Chondrocyte (in vitro differentiated cells): Measurements from ENCODE around the gene DBH. TPM values are rescaled to one million over a fixed set of nuclear protein-coding genes. Genes with fewer than 3 reads are reported as not detected.

Experiments
- DNase-seq: peaks from one replicate; pipeline ENCODE4 v3.0.0; 2021; ENCODE audit warnings: mixed read lengths, low spot score
- H3K27ac Mint-ChIP-seq: one replicate; pipeline ENCODE4 v1.8.0; 2021; ENCODE audit warnings: mild to moderate bottlenecking, moderate library complexity, mixed read lengths; ENCODE audit not compliant: unreplicated experiment
- H3K27me3 Mint-ChIP-seq: 2 replicates; pipeline ENCODE4 v1.8.0; 2021; ENCODE audit warnings: low read depth, mixed read lengths
- H3K36me3 Mint-ChIP-seq: 2 replicates; pipeline ENCODE4 v1.8.0; 2021; ENCODE audit warnings: low read depth, mixed read lengths
- H3K4me1 Mint-ChIP-seq: 2 replicates; pipeline ENCODE4 v1.8.0; 2021; ENCODE audit warnings: low read depth, mild to moderate bottlenecking, mixed read lengths
- H3K4me3 Mint-ChIP-seq: one replicate; pipeline ENCODE4 v1.8.0; 2021; ENCODE audit warnings: mild to moderate bottlenecking, moderate library complexity, mixed read lengths; ENCODE audit not compliant: unreplicated experiment
- H3K9me3 Mint-ChIP-seq: 2 replicates; pipeline ENCODE4 v1.8.0; 2021; ENCODE audit warnings: low read depth, mixed read lengths
- CTCF ChIP-seq: fragments of 200-600 bp; sonication (generic); IDR thresholded peaks from 2 replicates; pipeline ENCODE4 v1.5.0; 2021; ENCODE audit warnings: antibody characterized with exemption, mild to moderate bottlenecking, moderate library complexity
- total RNA-seq: library from RNA; stranded (reverse); gene quantifications from 3 replicates; pipeline ENCODE4 v1.2.1, GENCODE V29; 2021

Gene DBH
- total RNA-seq, 1 donor from 2014 or later = not detected

GRCh38 chr9:133703591-133704399 lies 67.6 kb downstream of the DBH start:
- DNase-seq = peak; percentile 84
- peaks cover 8% of the 10 kb centered on the region for H3K4me1 Mint-ChIP-seq
- TF ChIP-seq CTCF = no peak

GRCh38 chr9:133704711-133705181 lies 68.6 kb downstream of the DBH start:
- Mint-ChIP-seq H3K36me3 (no peaks in the 10 kb centered on the region), H3K27ac (no peak overlapping the region), H3K9me3 (peaks cover under 1% of the 10 kb centered on the region), H3K4me3 (no peak overlapping the region), H3K27me3 (peaks cover 3% of the 10 kb centered on the region), H3K4me1 (peaks cover 8% of the 10 kb centered on the region)
- peak; percentile 59 for DNase-seq
- TF ChIP-seq CTCF = no peak

More at GRCh38 chr9:133703591-133704399, 67.6 kb downstream of the DBH start:
- Mint-ChIP-seq H3K9me3 (peaks cover 5% of the 10 kb centered on the region), H3K27me3 (peaks cover 4% of the 10 kb centered on the region), H3K36me3 (peaks cover 1% of the 10 kb centered on the region), H3K4me3 (no peak overlapping the region), H3K27ac (no peak overlapping the region)

GRCh38 chr9:133705576-133705975 lies 69.4 kb downstream of the DBH start:
- H3K9me3 Mint-ChIP-seq = no peaks in the 10 kb centered on the region
- no peak for TF ChIP-seq CTCF
- H3K36me3 Mint-ChIP-seq = no peaks in the 10 kb centered on the region
- H3K27ac Mint-ChIP-seq = no peak overlapping the region
- no peak for DNase-seq
- H3K4me1 Mint-ChIP-seq = peaks cover 8% of the 10 kb centered on the region
- H3K27me3 Mint-ChIP-seq = peaks cover 2% of the 10 kb centered on the region
- H3K4me3 Mint-ChIP-seq = no peak overlapping the region

GRCh38 chr9:133706307-133707050 lies 70.3 kb downstream of the DBH start:
- Mint-ChIP-seq H3K4me1 (peaks cover 16% of the 10 kb centered on the region), H3K27ac (no peak overlapping the region), H3K36me3 (no peaks in the 10 kb centered on the region), H3K4me3 (no peak overlapping the region), H3K9me3 (no peaks in the 10 kb centered on the region), H3K27me3 (no peaks in the 10 kb centered on the region)
- DNase-seq = peak; percentile 79
- TF ChIP-seq CTCF = no peak

GRCh38 chr9:133707065-133707762 lies 71.1 kb downstream of the DBH start:
- Mint-ChIP-seq H3K27ac (peak overlapping the region; percentile 65), H3K4me1 (peaks cover 21% of the 10 kb centered on the region), H3K27me3 (no peaks in the 10 kb centered on the region), H3K36me3 (no peaks in the 10 kb centered on the region), H3K9me3 (no peaks in the 10 kb centered on the region), H3K4me3 (no peak overlapping the region)
- no peak for TF ChIP-seq CTCF
- peak; percentile 60 for DNase-seq
